DMS79 treated with DMSO at 0.1 percent for 48 hours (cell line): ENCODE measurements around the gene MAML3.

Source experiments
- DNase-seq: peaks from one replicate; lab custom pipeline; 2025; lab: John Stamatoyannopoulos, UW

The MAML3 gene

DNA sequence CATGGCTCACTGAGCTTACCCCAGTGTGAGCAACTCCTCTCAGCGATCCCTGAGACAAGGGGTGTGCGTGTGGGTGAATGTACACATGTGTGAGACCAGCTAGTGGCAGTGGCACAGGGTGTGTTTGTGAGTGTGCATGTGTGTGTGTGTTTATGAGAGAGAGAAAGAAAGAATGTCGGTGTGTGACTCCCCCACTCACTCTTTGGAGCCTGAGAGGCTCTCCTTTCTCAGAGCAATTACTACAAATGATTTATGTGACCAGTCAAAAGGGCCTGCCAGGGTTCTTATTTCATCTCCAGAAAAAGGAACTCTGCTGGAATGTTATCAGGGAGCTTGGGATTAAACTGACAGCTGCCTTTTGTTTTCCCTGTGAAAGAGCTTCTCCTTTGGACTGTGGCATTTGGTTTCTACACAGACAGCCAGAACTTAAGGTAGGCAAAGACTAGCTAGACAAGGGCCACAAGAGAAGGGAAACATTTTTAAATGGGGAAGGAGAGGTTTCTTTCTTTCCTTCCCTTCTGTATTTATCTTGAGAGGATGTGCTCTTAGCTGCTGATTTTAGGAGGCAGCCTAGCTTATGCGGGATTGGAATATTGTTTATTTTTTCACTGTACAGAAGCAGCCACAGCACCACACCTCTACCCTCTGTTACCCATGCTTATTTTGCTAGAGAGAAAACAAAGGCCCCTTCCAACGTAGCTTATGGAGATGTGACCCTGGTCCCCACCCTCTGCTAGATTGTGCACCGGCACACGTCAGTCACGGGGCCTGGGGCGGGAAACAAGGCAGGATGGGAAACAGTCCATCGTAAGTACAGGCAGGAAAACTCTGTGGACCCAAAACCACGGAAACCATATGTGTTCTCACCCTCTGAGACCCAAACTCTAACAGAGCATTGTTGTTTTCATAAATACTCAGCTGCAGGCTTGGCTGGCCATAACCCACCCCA lies 344.9 kb downstream of the MAML3 start:
- peak; percentile 12 for DNase-seq

DNA sequence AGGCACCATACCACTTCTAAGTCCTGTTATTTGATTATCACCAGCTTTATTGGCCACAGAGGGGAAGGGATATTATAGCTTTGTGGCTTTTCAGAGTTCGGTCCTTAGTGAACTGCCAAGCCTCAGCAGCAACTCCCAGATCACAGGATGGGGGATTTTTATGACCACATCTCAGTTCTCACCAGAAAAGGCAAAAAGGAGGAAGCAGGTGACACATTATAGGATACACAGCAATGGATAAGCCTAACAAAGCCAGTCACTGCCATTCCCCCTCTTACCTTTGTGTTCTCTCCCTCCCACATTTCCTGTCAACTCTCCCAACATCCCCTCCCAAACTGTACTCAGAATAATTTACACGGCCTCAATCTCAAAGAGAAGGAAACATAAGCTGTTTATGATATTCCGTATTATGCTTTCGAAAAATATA lies 345.6 kb downstream of the MAML3 start:
- peak; percentile 24 for DNase-seq

DNA sequence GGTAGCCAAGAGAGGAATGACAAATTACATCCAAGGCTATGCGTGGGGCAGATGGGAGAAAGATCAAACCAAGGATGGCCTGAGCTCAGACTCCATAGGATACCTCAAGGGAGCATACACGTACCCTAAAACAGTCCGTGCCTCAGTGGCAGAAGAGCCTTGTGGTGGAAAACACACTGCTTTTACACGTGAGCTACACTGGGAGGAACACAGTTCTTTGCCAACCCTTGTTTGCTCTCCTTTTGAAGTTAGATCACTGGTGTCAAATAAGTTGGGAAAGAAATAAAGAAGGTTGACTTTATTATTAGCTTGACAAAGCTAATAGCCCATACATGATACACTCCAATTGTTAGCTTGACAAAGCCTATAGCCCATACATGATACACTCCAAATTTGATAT lies 346.5 kb downstream of the MAML3 start:
- no peak for DNase-seq

DNA sequence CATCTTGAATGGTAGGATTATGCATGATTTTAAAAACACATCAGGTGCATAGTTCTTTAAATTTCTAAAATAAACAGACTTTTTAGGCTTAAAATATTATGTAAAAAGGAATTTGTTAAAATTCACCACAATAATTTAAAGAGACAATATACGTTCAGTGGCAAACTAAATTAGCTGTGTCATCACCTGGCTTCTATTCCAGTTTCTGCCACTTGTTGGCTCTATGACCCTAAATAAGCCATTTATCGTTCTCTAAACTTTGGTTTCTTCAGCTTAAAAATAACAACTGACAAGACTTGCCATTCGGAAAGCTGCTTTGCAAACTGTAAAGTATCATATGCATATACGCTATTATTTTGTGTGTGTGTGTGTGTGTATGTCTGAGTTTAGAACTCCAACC lies 347.1 kb downstream of the MAML3 start:
- DNase-seq: no peak

DNA sequence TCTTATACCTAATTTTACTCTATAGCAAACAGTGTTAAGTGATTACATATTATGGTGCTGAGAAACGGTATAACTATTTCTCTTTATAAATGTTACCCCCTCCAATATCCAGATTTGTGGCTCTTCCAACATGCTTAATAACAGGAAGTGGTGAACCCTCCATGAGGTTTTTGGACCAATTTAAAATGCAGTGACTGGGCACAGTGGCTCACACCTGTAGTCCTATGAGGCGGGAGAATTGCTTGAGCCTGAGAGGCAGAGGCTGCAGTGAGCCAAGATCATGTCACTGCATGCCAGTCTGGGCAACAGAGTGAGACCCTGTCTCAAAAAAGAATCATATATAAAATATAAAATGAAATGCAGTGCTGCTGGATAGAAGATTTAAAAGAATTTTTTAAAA lies 351.1 kb downstream of the MAML3 start:
- no peak for DNase-seq

DNA sequence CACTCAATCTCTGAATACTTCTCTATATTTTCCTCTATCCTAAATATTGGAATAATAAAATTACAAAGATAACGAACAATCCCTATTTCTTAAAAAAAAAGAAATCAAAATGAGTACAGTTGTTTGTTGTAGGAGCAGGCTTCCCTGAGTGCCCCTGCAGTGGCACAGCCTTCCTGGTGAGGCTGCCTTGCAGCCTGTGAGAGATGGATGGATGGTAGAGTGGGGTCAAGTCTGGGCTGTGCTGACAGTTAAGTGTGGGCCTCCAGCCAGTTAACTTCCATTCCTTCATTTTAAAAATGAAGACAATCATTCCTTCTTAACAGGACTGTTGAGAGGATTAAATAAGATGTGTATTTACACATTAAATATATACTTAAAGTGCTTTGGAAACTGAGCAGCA lies 351.5 kb downstream of the MAML3 start:
- no peak for DNase-seq

DNA sequence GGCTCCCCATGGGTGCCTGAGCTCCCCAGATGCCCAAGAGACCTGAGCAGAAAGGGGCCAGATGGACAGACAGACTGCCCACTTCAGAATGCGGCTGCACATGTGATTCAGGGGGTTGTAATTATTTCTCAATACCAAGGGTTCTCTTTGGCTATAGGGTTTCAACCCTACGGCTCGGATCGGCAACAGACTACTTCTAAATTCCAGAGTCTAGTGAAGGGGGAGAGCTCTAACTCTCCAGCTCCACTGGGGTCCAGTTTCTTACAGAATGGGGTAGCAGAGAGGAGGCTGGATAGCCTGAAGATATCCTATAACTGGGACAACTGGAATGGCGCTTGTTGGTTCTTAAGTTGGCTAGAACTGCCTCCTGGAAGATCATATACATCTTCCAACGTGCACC lies 352.1 kb downstream of the MAML3 start:
- no peak for DNase-seq

DNA sequence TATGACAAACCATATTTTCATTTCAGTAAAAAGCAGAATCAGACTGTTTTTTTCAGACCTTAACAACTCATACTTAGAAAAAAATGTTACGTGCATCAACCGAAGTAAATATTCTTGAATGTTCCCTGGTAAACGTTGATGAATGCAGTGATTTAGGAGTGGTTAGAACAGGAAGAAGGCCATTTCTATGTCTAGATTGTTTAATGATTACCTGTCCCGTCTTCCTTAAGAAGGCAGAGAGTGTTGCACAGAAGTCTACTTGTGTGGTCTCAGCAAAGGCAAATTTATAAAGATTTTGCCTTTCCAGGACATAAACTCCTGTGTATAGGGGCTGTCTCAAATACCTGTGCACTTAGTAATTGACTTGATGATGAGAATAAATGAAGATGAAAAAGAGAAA lies 353.9 kb downstream of the MAML3 start:
- no peak for DNase-seq

DNA sequence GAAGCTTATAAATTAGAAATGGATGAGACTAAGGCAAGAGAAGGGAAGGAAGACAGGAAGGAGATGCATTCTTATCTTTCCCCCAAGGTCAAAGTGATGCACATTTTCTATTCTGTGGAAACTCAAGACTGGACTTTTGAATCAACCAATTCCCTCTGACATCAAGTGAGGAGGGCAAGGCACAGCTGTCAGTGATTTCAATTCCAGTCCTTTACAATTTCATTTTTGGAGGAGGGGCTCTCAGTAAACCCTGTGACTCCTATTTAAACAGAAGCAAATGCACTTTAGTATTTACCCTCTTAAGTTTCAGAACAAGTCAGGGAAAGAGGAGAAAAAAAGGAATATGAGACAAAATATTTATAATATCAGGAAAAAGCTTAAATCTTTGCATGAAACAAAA lies 354.4 kb downstream of the MAML3 start:
- DNase-seq: no peak

DNA sequence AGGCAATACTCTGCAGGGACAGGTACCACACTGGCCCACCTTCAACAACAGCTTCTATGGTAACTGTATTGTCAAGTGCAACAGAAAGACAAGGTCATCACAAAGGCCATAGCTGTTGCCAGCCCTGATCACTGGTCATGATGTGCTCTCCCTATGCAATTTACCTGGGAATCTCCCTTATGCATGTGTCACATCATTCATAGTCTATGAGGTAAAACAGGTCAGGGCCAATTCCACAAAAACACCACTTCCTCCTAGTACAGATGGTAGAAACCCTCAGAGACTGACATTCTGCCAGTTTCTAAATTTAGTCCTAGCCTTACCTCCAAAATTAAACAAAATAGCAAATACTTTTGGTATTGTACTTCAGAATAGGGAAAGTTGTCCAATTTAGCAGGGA lies 355.5 kb downstream of the MAML3 start:
- no peak for DNase-seq

DNA sequence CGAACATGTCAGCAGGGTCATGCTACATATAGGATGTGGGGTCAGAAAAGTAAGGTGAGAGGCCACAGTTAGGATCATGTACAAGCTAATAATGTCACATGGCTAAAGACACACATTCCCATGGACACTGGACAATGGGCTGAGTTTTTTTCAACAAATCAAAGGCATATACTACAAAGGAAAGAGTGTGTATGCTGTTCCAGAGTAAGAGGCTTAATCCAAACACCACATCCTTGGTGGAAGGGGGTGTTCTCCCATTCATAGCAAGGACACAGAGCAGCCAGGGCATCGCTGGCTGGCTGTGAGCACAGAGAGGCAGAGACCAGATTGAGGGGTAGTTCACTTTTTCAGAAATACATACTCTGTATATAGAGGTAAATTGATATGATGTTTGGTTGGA lies 356.7 kb downstream of the MAML3 start:
- no peak for DNase-seq

DNA sequence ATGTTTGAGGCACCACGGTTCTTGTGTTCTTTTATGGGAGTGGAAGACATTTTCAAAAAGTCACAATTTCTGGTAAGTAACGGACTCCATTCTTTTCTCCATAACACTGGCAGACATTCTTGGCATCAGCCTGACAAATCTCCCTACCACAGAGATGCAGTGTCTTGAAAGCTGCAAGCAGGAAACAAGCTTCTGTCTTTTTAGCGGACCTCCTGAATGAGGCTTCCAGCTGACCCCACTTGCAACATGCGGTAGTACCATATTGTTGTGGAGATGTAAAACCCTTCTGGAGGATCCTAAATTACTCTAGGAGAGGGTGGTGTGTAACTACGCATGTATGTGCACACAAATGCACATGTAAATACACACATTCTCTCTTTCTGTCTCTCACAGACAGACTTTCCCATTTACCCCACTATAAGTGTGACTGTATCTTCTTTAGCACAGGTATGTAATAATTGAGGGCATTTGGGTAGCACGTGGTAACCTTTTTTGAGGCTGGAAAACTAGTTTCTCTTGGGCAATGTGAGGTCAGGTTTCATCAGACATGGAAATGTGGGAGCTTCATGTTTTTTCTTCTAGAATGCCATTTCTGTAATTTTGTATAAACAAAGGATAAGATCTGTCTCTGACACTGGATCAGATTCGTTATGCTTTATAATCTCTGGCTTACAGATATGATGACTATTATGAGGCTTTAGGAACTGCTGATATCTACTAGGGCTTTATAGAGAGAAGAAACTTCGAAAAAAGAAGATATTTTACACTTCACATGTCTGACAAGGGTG lies 358.3 kb downstream of the MAML3 start:
- DNase-seq: no peak

DNA sequence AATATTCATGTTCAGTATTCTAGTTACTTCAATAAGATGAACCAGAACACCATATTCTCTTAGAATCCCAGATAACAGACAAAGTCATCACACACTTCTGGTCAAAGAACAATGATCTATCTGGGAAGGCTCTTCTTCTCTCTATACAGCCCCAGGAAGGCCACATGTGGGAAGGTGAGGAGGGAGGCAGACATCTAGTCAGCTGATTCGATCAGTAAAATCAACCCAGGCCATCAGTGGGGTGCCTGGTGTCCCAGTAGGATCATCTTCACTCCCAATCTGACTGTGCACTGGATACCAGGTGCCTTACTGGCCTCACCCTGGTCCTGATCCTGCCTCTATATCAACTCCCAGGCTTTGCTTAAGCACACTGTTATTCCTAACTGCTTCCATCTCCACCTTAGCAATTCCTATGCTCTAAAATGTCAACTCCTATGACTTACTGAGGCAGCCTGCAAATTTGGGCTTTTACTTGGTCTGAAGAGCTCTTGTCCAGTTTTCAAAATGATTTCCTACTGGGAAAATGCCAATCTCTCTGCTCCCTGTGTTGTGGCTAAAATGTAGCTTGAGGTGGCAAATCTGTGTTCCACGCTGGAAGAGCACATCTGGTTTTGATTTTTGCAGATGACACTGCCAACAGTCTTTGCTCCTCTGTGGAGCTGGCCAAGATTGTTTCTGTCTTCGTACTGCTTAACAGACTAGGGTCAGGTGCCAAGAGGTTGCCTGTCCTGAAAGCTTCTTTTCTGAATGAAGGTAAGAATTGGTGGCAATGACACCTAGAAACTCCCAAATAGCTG lies 359.6 kb downstream of the MAML3 start:
- DNase-seq: no peak

DNA sequence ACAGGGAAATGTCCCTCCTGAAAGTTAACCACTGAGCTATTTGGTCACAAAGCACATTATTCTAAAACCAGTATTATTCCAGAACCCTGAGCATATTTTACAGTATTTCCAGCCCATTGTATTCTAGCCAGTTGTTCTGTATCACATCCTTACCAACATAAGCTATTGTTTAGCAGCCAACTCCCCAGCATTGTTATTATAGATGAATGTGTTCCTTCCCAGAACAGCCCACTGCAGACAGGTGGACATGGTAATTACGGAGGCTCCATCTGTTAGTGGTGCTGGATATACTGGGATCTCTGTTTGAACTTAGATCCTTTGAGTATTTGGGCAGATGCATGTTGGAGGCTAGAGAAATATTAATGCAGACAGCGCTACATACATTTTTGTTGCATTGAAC lies 362.3 kb downstream of the MAML3 start:
- DNase-seq: no peak

DNA sequence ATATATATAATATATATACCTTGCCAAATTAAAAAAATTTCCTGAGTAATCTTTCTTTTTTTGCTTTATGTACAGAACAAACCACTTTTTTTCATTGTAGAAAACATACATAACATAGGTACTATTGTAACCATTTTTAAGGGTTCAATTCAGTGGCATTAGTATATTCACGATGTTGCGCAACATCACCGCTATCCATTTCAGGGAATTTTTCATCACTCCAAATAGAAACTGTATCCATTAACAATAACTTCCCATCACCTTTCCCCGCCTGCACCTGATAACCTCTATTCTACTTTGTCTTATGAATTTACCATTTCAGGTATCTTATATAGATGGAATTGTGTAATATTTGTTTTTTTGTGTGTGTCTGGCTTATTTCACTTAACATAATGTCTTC lies 363.7 kb downstream of the MAML3 start:
- no peak for DNase-seq

DNA sequence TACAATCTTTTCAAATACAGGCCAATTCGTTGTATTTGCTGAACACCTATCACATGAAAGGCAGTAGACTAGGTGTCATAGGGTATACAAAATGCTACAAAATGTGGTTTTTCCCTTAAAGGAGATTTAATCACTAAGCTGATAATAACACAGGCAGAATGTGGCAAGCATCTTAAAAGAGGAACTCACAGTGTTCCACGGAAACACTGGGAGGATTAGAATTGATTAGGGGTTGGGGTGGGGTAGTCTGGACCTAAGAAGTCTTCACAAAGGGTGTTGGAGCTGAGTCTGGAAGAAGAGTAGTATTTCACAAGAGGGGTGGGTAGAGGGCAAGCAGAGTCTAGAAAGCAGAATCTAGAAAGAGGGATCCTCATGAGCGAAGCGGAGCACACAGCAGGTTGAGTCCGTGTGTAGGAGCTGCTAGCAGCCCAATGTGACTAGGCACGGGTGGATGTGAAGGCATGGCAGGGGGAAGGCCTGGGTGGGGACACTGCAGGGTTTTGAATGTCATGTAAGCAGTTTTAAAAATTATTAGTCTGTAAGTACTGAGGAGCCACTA lies 364.8 kb downstream of the MAML3 start:
- DNase-seq: no peak

DNA sequence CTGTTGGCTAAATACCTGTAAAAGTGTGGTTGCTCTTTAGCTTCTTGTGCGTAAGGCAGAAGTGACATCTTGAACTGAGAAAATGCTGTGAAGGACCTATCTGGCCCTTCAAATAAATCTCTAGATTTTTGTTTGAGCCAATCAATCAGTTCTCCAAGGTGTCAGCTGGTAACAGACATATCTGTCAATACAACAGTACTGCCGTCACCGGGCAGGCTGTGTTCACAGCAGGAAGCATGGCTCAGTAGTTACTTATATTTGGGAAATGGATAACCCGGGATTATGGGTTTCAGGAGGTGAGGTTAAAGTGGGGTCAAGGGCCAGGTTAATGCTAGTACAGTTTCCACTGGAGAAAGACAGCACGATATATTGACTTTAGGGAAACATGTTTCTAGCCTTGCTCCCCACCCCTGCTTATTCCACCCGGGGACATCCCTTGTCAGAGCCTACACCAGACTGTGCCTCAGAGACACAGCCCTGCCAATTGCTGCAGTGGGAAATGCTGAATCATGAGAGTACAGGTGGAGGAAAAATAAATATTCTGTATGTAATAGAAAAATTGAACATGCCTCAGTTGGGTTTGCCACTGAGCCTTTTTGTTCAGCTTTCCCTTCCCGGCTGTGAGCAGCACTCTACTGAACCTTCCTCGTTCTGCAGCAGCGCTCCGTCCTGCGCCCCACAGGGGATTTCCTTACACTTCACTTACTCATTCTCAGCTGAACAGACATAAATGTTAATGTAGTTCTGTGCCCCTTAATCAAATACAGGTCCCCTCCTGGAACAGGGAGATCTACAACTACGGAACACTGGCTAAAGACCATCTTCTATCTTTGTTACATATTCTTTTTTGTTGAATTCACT lies 367.3 kb downstream of the MAML3 start:
- DNase-seq: no peak

DNA sequence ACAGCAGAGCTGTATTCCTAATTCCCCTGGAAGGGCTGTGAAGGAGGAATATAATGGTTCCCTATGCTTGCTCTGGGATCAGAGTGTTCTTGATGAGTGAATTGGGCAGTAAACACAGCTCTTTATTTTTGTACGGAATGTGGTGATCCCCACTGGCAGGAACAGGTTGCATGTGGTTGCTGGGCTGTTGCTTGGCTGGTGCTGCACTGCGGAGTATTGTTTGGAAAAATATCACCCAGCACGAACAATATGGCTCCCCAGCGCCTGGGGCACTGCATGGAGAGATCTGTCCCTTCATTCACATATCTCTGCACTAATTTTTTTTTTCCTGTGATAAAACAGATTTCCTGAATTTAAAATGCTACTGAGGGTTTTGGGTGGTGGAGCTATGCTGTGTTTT lies 368.6 kb downstream of the MAML3 start:
- DNase-seq: no peak

DNA sequence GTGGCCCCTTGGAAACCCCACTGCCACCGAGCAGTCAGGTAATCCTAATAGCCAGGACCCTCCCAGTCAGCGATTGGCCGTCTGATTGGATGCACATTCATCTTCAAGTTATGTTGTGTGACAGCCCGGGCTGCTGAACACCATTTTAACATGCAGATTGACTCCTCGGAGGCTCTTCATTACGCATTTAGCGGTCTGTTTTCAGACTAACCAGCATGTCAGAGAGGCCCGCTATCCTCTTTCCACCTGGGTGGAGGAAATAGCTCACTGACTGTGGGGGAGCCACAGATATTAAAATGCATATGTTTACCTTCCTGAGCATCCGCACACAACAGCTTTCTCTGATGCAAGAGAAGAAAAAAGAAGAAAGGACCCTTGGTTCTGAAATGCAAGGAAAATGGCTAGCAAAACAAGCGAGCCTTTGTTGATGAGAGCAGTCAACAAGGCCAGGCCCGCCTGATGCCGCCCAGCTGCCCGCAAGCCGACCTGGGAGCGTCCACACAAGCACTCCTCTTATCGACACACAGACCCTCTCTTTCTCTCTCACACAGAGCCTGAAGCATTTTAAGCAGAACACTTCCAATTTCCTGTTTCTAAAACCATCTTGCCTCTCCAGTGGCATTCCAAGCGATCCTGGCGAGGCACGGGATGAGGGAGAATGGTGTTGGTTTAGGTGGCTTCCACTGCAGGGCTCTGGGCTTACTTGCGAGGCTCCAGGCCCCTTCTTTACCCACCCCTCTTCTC lies 370.1 kb downstream of the MAML3 start:
- no peak for DNase-seq

DNA sequence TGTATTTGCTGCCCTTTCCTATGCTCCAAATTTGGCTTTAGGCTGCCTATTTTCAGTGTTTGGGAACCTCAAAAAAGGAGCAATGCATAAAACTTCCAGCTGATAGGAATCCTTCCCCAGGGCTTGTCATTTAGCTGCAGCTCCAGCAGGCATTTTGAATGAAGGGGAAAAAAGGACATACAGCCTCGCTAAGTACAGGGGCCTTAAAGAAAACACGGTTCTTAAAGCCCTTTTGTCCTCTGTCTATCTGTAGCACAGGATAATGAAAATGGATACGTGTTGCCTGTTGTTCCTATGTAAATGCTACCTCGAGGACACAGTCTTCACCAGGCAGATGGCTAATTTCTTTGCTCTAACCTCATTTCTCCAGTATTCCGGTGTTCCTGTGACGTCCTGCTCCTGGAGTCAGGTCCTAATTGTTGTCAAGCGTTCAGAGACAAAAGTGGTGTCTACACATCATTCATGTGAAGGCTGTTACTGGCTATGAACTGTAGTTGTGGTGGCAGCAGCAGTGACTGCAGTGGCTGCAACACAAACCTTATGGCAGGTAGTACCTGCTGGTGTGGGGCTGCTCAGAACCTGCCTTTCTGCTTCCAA lies 371.0 kb downstream of the MAML3 start:
- no peak for DNase-seq
